Activated T-helper 1 cell treated with anti-CD3 and anti-CD28 coated beads, Interleukin-12 subunit alpha, Interleukin-12 subunit beta, Interleukin-2, Interleukin-4 antibody, amounts not matched to agents 30 ng/mL and 10 ng/mL and 1 ng/mL, durations not matched to agents 14 hours and 24 hours and 36 hours (primary cell): Measurements from ENCODE around the gene LY86. TPM values are rescaled to one million over a fixed set of nuclear protein-coding genes. Genes with fewer than 3 reads are reported as not detected.

Experiments used
- DNase-seq: peaks from one replicate; pipeline ENCODE4 v3.0.0; 2021; ENCODE audit warnings: low spot score
- H3K27ac Mint-ChIP-seq: one replicate; pipeline ENCODE4 v1.8.0; 2021; ENCODE audit warnings: mild to moderate bottlenecking, mixed read lengths
- H3K27me3 Mint-ChIP-seq: one replicate; pipeline ENCODE4 v1.8.0; 2022; ENCODE audit warnings: mild to moderate bottlenecking, moderate library complexity, mixed read lengths; ENCODE audit not compliant: insufficient read depth
- H3K36me3 Mint-ChIP-seq: one replicate; pipeline ENCODE4 v1.8.0; 2021; ENCODE audit warnings: low read depth, mixed read lengths
- H3K4me1 Mint-ChIP-seq: one replicate; pipeline ENCODE4 v1.8.0; 2021; ENCODE audit warnings: low read depth, mixed read lengths
- H3K4me3 Mint-ChIP-seq: one replicate; pipeline ENCODE4 v1.8.0; 2021; ENCODE audit warnings: mild to moderate bottlenecking, moderate library complexity, mixed read lengths
- H3K9me3 Mint-ChIP-seq: one replicate; pipeline ENCODE4 v1.8.0; 2021; ENCODE audit warnings: mixed read lengths
- intact Hi-C: fragments of 100-400 bp; cut with micrococcal nuclease; formaldehyde crosslinking; loops from one replicate; pipeline ENCODE4 v1.15.1; 2024
- total RNA-seq: library from RNA; stranded (reverse); gene quantifications from 2 replicates; pipeline ENCODE4 v1.2.3, GENCODE V29; 2022

The LY86 gene
- total RNA-seq, 1 donor from 2014 or later, result 1.2 TPM

DNA sequence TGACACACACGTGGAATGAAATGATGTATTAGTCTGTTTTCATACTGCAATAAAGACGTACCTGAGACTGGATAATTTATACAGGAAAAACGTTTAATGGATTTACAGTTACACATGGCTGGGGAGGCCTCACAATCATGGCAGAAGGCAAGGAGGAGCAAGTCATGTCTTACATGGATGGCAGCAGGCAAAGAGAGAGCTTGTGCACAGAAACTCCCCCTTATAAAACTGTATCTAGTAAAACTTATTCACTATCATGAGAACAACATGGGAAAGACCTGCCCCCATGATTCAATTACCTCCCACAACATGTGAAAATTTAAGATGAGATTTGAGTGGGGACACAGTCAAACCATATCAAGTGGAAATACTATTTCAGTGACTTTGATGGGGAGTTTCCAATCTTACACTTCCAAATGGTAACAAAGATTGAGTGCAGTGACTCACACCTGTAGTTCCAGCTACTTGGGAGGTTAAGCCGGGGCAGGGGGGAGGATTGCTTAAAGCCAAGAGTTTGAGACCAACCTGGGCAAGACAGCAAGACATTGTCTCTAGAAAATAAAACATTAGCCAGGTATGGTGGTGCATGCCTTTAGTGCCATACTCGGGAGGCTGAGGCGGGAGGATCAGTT is 8.2 kb upstream of the LY86 start:
- intact Hi-C loops, result no loop called here
- Mint-ChIP-seq H3K36me3 (peaks cover 6% of the 10 kb centered on the region), H3K27me3 (peaks cover 4% of the 10 kb centered on the region), H3K9me3 (peaks cover 23% of the 10 kb centered on the region), H3K4me3 (no peak overlapping the region), H3K27ac (peak overlapping the region; percentile 61), H3K4me1 (peaks cover 30% of the 10 kb centered on the region)
- no peak for DNase-seq

DNA sequence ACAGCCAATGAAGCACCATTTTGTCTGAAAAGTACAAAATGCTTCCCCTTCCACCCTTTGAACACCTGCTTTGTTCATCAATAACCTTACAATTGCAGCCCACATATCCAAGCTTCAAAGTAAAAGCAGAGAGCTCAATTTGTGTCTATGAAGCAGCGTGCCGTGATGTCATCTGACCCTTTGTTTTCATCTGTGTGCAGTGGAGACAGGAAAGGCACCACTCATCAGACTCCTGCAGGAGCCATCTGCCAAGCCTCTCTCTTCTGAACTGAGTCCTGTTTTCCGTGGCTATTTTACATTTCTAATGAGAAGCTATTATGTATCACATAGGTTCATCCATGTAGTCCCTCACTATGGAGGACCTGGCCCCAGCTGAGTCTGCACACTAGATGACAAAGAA is 7.5 kb upstream of the LY86 start:
- H3K9me3 Mint-ChIP-seq, result peaks cover 23% of the 10 kb centered on the region
- H3K27ac Mint-ChIP-seq, result no peak overlapping the region
- H3K4me1 Mint-ChIP-seq, result peaks cover 30% of the 10 kb centered on the region
- H3K27me3 Mint-ChIP-seq, result peaks cover 3% of the 10 kb centered on the region
- no peak for DNase-seq
- intact Hi-C loops, result no loop called here
- no peak overlapping the region for H3K4me3 Mint-ChIP-seq
- H3K36me3 Mint-ChIP-seq, result peaks cover 6% of the 10 kb centered on the region

DNA sequence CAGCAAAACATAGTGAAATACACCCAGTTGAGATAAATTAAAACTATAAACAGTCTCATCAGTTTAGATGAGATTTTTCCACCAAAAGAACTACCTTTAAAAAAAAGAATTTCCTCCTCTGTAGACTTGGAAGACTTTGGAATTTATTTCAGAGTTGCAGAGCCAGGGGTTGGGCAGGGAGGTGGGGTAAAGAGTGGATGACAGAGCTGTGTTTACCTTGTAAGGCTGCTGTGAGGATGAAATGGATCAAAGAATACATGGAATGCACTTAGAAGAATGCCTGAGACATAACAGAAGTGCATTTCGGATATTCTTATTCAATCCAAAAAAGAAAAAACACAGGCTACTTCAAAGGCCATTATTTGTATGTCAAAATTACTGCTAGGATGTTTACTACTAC is 6.4 kb upstream of the LY86 start:
- DNase-seq, result no peak
- Mint-ChIP-seq H3K4me1 (peaks cover 37% of the 10 kb centered on the region), H3K36me3 (peaks cover 6% of the 10 kb centered on the region), H3K4me3 (no peak overlapping the region), H3K9me3 (peaks cover 23% of the 10 kb centered on the region), H3K27ac (no peak overlapping the region), H3K27me3 (no peaks in the 10 kb centered on the region)
- intact Hi-C loops, result no loop called here

DNA sequence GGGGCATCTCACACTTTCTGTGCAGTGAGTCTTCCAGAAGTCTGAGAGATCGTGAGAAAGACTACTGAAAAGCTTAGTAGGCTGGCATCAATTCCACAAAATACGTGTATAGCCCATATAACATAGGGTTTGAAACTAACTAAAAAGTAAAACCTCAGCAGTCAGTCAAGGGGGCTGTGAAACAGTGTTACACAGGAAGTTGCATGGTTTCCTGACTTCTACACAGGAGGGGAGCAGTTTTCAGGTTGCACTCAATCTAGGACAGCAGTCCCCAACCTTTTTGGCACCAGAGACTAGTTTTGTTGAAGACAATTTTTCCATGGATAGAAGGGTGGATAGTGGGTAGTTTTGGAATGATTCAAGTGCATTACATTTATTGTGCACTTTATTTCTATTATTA is 4.7 kb upstream of the LY86 start:
- Mint-ChIP-seq H3K4me1 (peaks cover 54% of the 10 kb centered on the region), H3K9me3 (peaks cover 23% of the 10 kb centered on the region), H3K27ac (no peak overlapping the region), H3K36me3 (peaks cover 6% of the 10 kb centered on the region), H3K27me3 (no peaks in the 10 kb centered on the region), H3K4me3 (no peak overlapping the region)
- DNase-seq, result no peak
- intact Hi-C loops, result no loop called here

DNA sequence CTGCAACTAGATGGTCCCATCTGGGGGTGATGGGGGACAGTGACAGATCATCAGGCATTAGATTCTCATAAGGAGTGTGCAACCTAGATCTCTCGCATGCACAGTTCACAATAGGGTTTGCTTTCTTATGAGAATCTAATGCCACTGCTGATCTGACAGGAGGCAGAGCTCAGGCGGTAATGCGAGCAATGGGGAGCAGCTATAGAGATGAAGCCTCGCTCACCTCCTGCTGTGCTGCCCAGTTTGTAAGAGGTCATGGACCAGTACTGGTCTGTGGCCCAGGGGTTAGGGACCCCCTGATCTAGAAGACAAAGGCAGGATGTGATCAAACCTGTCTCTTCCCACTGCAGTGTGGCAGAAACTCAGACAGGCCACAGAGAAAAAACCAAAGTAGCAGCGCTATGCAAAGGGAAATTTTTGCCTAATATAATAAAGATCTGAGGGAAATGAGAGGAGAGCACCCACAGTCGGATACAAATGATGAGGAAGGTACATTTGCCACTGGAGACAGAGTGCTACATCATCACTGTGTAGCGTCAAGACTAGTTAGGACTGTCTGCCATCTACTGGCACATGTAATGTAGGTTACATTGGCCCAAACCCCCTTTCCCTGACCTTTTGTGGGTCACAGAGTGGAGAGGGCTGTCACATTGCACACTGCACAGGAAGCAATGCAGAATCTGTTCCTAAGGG is 4.1 kb upstream of the LY86 start:
- peaks cover 22% of the 10 kb centered on the region for H3K9me3 Mint-ChIP-seq
- H3K36me3 Mint-ChIP-seq, result peaks cover 3% of the 10 kb centered on the region
- no peak overlapping the region for H3K4me3 Mint-ChIP-seq
- H3K27ac Mint-ChIP-seq, result no peak overlapping the region
- no peaks in the 10 kb centered on the region for H3K27me3 Mint-ChIP-seq
- no peak for DNase-seq
- H3K4me1 Mint-ChIP-seq, result peaks cover 60% of the 10 kb centered on the region
- intact Hi-C loops, result no loop called here

DNA sequence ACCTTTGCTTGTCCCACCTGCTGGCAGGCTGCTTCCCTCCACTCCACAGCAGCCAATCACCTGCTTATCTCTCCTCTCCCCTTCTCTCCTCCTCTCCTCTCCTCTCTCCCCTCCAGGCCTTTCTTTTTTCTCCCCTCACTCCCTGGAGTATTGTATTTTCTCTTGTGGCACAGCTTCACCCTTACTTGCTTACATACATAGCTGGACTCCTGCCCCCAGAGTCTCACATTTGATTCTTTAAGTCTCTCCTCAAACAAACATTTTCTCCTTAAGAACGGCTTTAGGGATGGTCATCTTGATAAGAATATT is 3.6 kb upstream of the LY86 start:
- H3K36me3 Mint-ChIP-seq, result no peaks in the 10 kb centered on the region
- DNase-seq, result no peak
- no peak overlapping the region for H3K27ac Mint-ChIP-seq
- no peaks in the 10 kb centered on the region for H3K27me3 Mint-ChIP-seq
- H3K4me3 Mint-ChIP-seq, result no peak overlapping the region
- H3K9me3 Mint-ChIP-seq, result peaks cover 17% of the 10 kb centered on the region
- intact Hi-C loops, result no loop called here
- peaks cover 64% of the 10 kb centered on the region for H3K4me1 Mint-ChIP-seq

DNA sequence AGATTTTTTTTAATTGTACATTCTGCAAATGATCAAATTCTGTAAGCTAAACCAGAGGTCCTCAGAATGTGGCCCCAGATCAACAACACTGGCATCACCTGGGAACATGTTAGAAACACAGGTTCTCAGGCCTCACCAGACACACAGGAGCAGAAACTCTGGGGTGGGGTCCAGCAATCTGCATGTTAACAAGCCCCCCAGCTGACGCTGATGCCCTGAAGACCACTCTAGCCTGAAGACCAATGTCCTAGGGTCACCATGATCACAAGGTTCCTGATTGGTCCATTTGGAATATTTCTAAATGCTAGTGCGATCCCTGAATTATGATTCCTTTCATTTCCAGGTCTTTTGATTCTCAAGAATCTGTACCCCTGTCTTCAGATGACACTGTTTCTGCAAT is 2.4 kb upstream of the LY86 start:
- DNase-seq, result no peak
- Mint-ChIP-seq H3K4me3 (no peak overlapping the region), H3K27me3 (no peaks in the 10 kb centered on the region), H3K27ac (no peak overlapping the region), H3K9me3 (peaks cover 11% of the 10 kb centered on the region), H3K4me1 (peaks cover 66% of the 10 kb centered on the region), H3K36me3 (peaks cover 1% of the 10 kb centered on the region)
- intact Hi-C loops, result no loop called here

DNA sequence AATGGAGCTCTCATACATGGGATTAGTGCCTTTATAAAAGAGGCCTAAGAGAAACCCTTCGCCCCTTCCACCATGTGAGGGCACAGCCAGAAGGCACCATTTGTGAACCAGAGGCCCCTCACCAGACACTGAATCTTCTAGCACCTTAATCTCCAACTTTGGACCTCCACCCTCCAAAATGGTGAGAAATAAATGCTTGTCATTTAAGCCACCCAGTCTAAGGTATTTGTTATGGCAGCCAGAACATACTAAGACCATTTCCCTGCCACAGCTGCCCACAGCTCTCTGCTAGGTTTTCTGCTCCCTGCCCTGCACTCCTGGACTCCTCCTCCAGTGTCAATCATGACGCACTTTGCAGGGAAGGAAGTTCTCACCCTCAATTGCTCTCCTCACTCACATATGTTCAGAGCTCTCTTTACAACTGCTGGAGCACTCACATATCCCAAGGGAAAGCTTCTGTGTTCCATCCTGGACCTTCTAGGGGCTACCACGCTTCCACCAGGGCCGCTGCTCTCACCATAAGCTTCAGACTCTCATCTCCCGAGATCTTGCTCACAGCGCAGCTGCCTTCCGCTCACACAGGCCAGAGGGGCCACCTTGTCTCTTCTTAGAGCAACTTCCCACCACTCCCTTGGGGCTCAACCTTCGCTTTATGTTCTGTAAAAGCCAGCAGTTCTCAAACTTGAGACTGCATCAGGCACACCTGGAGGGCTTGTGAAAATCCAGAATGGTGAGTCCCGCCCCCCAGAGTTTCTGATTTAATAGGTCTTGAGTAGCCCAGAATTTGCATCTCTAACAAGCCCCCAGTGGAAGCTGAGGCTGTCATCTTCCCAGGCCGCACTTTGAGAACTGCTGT is 1.6 kb upstream of the LY86 start:
- no peak overlapping the region for H3K4me3 Mint-ChIP-seq
- no peaks in the 10 kb centered on the region for H3K27me3 Mint-ChIP-seq
- peaks cover 6% of the 10 kb centered on the region for H3K9me3 Mint-ChIP-seq
- intact Hi-C loops, result no loop called here
- peak overlapping the region; percentile 20 for H3K27ac Mint-ChIP-seq
- H3K4me1 Mint-ChIP-seq, result peaks cover 72% of the 10 kb centered on the region
- peaks cover 7% of the 10 kb centered on the region for H3K36me3 Mint-ChIP-seq
- DNase-seq, result no peak

DNA sequence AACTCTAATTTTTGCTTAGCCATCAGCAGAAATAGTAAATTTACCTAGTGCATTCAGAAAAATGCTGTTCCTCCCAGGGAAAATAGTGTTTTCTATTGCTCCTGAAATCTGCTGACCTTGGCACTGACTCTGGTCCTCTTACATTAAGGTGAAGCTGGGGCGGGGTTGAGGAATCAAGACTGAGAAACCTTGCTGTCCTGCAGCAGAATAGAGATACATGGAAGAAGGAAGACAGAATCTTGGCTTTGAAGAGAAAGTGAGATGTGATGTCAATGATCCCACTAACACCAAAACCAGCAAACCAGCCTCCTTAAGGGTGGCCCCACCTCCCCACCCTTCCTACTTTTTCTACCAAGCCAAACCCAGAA is 840 bp upstream of the LY86 start:
- Mint-ChIP-seq H3K9me3 (peaks cover 6% of the 10 kb centered on the region), H3K27me3 (no peaks in the 10 kb centered on the region), H3K27ac (peak overlapping the region; percentile 21), H3K4me1 (peaks cover 79% of the 10 kb centered on the region), H3K4me3 (peak overlapping the region; percentile 32), H3K36me3 (peaks cover 8% of the 10 kb centered on the region)
- no peak for DNase-seq
- intact Hi-C loops, result loop anchor here (1.0 to 2.0 kb wide), 2 partner anchors 9 to 29 kb away; no protein-coding TSS in a partner anchor

DNA sequence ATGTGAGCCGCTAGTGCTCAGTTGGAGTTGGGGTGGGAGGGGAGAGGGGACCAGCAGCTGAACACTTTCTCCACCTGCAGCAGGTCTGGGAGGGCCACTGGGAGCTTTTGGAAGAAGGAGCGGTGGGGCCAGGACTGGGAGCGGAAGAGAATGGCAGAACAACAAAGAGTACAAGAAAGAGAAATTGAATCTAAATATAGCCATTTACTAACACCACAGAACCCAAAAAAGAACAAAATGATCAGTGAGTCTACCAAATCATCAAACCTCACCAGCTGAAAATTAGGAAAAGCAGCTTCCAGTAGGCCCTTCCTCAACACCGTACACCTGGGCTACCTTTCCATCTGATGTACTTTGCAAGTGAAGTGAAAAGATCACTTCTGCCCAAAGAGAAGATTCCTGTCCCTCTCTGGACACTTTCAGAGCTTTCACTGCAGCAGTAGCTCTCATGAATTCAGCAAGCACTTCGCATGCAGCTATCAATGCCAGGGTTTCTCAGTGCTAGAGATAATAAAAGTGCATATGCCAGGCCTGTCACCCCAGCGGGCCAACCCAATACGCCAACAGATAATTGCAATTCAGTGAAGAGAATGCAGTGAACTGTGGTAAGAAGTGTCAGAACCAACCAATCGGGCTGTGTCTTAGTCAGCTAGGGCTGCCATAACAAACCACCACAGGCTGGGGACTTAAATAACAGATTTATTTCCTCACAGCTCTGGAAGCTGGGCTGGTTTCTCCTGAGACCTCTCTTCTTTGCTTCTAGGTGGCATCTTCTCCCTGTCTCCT is 597 bp downstream of the LY86 start:
- Mint-ChIP-seq H3K4me3 (peak overlapping the region; percentile 53), H3K36me3 (peaks cover 11% of the 10 kb centered on the region), H3K9me3 (peaks cover 6% of the 10 kb centered on the region), H3K4me1 (peaks cover 84% of the 10 kb centered on the region), H3K27me3 (no peaks in the 10 kb centered on the region), H3K27ac (peak overlapping the region; percentile 65)
- intact Hi-C loops, result loop anchor here (1.0 to 2.0 kb wide), 2 partner anchors 7 to 30 kb away; no protein-coding TSS in a partner anchor
- DNase-seq, result no peak

DNA sequence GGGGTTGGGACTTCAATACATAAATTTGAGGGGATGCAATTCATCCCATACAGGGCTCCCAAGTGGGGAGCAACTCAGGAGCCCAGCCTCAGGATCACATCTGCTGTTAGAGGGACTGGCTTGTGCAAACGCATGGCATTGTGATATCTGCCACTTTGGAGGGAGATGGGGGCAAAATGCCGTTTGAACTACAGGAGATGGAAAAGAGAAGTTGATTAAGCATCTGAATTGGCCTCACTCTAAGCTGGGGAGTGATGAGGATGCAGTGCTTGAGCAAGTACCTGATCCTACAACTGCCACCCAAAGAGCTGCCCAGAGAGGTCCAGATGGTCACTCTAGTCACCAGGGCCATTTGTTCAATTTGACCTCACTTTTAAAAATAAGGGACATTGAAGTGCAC is 2.0 kb downstream of the LY86 start:
- intact Hi-C loops, result no loop called here
- no peaks in the 10 kb centered on the region for H3K27me3 Mint-ChIP-seq
- H3K4me1 Mint-ChIP-seq, result peaks cover 73% of the 10 kb centered on the region
- H3K4me3 Mint-ChIP-seq, result no peak overlapping the region
- H3K36me3 Mint-ChIP-seq, result peaks cover 15% of the 10 kb centered on the region
- H3K9me3 Mint-ChIP-seq, result peaks cover 10% of the 10 kb centered on the region
- DNase-seq, result no peak
- H3K27ac Mint-ChIP-seq, result no peak overlapping the region

DNA sequence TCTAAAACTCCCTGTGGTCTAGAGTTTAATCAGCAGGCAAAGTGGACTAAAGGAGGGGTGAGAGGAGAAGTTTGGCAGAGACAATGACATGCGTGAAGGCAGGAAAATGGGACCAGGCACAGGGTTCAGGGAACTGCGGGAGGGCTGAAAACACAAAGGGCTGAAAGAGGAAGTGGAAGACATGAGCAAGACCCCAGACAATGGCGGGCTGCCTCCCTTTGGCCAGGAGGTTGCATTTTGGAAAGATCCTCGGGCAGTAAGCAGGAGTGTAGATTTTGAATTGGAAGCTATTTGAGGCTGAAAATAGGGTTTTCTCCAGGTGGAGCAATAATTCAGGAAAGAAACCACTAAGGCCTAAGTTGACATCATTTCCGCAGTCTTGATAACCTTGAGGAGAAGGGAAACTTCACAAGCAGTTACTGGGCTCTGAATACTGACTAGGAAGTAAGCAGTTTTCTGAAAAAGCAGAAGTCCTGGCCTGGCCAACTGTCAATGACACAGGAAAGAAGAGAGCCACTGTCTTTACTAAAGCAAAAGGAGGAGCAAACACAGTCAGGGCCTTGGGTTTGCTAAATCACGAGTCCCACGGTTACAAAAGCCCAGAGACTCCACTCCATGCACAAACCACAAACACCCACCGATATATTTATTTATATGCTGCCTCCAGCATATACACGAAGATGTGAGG is 3.4 kb downstream of the LY86 start:
- Mint-ChIP-seq H3K27me3 (no peaks in the 10 kb centered on the region), H3K9me3 (peaks cover 10% of the 10 kb centered on the region), H3K4me1 (peaks cover 77% of the 10 kb centered on the region), H3K27ac (peak overlapping the region; percentile 69), H3K4me3 (peak overlapping the region; percentile 24), H3K36me3 (peaks cover 15% of the 10 kb centered on the region)
- no peak for DNase-seq
- intact Hi-C loops, result loop anchor here (1.0 kb wide), 1 partner anchor 18 kb away; no protein-coding TSS in a partner anchor
